ENCODE data around the gene PDE4B. TPM values are rescaled to one million over a fixed set of nuclear protein-coding genes. Genes with fewer than 3 reads are reported as not detected.

The PDE4B gene
- polyA plus RNA-seq, 1 donor: 18.0 TPM

DNA sequence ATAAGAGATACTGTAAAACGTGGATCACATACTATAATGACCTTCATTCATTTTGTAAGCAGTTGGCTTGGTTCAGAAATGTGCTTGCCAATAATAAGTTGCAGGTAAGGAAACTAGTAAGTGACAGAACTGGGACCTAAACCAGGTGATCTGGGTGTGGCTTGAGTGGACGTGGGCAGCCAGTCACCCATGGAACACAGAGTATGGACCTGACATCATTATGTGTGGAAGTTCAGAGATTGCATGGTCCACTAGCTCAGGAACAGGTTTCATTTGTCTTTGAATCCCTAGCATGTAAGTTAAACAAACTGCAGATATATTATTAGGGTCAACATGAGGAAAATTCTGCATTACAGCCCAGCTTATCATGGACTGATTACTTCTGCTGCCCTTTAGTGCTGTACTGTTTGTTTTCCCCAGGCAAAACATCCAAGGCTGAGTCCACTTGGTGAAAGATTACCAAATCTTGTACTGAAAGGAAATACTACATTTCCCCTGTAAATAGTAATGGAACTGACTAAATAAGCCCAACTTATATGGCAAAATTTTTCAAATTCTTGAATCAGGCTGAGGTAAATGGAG is 414.0 kb downstream of the PDE4B start:
- no peak for DNase-seq

DNA sequence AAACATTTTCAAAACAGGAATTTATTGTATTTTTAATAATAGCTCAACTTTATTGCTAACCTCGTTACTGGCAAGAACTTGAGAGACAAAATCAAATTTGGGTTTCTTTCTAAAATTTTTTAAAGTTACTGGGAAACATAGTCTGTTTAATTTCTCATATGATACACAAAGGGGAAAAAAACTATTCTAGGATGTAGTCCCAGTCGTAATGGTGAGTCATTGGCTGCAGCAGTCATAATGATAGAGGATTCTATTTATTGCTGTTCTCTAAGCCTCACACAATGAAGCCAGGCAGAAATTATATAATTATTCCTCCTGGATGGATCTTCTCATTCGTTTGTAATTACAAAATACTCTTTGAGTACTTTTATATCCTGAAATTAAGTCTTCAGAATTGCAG is 414.8 kb downstream of the PDE4B start:
- DNase-seq: no peak

DNA sequence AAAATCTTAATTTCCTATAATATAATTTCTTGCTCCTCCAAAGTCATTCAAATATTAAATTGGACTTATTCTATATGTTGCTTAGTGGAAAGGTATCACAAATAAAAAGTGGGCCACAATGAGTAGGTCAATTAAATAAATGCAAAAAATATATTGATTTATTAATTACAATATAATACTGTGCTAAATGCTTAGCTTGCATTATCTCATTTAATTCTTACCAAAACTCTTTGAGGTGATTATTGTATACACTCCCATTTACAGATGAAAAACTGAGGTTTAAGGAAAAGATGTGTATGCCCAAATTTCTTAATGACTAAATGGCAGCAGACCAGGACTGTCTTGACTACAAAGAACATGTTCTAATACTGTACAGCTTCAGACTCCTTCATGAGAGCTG is 415.9 kb downstream of the PDE4B start:
- no peak for DNase-seq

DNA sequence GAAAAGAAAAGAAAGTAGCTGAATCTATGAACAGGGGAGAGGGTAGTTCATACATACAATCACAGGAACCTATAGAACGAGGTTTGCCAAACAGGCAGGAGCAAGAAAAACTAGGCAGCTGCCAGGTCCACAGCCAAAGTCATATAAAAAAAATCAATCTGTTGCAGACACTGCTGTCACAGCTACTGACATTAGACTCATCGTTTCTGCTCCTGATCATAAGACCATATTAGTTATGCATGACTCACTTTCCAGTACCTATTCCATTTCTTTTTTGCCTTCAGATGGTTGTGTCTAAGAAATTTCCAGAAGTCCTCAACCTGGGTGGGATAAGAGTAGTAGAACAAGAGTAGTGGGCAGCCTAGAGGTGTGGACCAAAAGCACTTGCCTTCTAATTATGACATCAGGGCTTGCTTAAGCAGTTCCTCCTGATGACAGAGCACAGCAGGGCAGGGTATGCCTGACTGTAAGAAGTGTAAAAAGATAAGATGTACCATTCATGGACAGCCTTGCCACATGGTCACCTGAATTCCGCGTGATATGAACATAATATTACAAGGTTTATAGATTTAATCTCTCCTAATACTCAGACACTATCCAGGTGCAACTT is 418.0 kb downstream of the PDE4B start:
- no peak for DNase-seq

- no peak for DNase-seq
Measured at GRCh38 chr1:66211521-66211920, 418.8 kb downstream of the PDE4B start.

- no peak for DNase-seq
Measured at GRCh38 chr1:66213491-66213890, 420.8 kb downstream of the PDE4B start.

- no peak for DNase-seq
Measured at GRCh38 chr1:66214901-66215300, 422.2 kb downstream of the PDE4B start.

GRCh38 chr1:66217021-66217420 is 424.3 kb downstream of the PDE4B start:
- no peak for DNase-seq

DNA sequence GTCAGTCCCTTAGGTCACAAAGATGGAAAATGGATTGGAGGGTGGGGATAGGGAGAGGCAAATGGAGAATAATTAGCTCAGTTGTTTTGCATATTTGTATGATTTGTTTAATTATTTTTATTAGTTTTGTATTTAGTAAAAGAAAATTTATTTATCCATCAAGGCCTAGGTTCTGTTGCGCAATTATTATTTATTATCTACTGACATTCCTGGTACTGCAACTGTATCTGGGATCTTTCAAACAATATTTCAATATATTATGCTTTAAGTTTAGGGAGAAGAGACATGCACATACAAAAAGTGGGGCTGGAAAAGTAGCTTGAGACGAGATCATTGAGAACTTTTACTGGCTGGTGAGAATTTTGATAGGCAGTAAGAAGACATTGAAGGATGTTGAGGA is 424.9 kb downstream of the PDE4B start:
- no peak for DNase-seq

DNA sequence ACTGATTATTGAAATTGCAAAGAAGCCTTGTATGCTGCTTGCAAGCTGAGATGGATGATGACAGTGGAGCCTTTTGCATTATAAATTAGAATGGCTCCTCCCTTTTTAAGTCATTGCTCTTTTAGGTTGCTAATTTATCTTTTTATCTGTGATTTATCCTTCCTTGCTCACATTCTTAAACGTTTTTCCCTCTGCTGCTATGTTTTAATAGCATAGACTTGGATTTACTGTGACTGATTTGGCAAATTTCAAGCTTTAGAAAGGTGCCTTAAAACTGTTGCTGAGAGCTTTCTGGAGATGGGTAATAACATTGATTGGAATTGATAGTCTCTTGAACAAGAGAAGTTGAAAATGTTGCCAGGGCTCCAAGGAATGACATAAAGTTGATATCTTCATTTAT is 427.8 kb downstream of the PDE4B start:
- DNase-seq: no peak

- no peak for DNase-seq
Measured at GRCh38 chr1:66223681-66224080, 431.0 kb downstream of the PDE4B start.

GRCh38 chr1:66226985-66227384 is 434.3 kb downstream of the PDE4B start:
- no peak for DNase-seq

- DNase-seq: no peak
Measured at GRCh38 chr1:66227966-66228365, 435.3 kb downstream of the PDE4B start.

GRCh38 chr1:66231217-66231616 is 438.5 kb downstream of the PDE4B start:
- DNase-seq: no peak

DNA sequence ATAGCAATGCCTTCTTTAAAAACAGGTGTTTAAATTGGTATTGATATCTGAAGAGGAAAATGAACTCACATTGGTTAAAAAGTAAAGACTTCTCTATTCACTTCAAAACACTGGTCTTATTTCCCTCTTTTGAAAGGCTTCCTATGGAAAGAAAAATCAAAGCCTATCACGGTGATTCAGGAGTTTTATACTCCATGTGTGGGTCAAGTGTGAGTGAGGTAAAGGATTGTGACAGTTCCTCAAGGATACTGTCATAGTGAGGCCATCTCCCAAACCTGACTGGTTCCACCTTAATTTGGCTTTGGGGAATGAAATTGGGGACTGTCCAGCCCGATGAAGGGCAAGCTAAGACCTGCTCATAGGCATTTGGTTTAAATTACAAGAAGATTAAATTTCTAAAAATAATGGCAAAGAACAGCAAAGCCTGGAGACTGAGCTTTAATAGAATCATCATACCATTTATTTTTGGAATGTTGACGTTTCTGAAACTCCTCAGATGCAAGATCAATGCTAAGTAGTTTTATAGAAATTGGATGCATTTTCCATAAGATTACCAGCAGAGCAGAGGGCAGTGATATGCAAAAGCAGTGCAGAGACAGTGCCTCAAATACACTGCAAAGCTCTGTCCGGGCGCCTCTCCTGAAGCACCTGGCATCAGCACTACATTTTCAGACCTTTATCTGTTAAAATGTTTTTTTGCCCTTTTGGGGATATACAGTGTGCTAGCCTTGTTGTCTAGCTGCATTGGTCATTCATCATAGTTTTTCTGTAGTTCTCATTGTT is 439.2 kb downstream of the PDE4B start:
- no peak for DNase-seq

DNA sequence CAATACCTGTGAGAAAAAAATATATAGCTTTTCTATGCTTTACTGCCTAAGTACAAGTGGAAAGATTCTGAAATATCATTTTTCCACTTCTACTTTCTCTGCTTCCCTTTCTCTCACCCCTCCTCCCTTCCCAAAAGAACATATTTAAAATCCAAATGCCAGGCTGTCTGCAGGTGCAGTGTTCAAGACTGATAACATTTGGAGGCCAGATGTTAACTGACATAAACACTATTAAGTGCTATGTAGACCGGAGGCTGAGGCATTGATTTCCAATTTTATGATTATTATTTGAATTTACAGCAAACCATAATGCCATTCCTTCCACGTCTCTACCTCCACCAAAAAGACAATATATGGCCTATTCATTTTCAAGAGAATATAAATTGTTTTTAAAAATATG is 444.3 kb downstream of the PDE4B start:
- no peak for DNase-seq

GRCh38 chr1:66237722-66238479 is 445.2 kb downstream of the PDE4B start:
- no peak for DNase-seq

- no peak for DNase-seq
Measured at GRCh38 chr1:66239834-66240233, 447.1 kb downstream of the PDE4B start.

- DNase-seq: no peak
Measured at GRCh38 chr1:66240491-66241484, 448.1 kb downstream of the PDE4B start.

DNA sequence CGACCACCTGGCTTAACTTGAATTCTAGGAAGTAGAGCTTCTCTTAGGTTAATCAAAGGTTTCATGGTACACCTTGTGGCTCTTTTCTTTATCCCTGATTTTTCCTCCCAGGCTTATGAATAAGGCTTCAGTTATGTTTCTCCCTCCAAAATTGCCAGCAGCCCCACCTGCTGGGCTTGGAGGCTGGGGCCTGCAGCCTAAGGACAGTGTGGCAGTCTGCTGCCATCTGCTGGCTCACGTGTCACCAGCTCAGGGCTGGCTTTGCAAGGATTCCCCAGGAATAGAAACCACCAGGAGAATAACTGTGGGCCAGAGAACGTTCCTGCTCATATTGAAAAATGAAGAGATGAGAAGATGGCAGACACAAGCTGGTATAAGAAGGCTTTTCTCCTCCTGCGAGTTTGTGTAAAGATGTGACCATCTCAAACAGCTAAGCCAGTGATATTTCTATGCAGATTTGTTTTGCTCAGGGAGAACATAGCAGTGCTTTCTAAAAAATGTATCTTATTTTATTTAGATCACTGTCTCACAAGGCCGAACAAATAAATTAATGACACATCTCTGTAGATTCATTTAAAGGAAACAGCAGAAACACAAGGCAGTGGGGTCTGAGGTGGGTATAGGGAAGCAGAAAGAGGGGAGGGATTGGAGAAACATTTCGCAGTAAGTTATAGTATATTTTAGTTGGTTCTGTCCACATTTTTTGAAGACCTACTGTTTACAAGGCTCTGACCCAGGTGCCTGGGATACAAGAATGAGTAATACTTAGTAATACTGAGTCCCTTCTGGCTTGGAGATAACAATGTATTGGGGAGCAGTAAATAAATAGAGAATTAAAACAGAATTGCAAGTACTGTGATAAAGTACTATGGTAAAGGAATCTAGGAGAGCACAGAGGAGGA is 450.2 kb downstream of the PDE4B start:
- peak; percentile 86 for DNase-seq

- no peak for DNase-seq
Measured at GRCh38 chr1:66243548-66244130, 450.9 kb downstream of the PDE4B start.
